Hepatocyte (in vitro differentiated cells): ENCODE measurements around the gene POLD2. TPM values are rescaled to one million over a fixed set of nuclear protein-coding genes. Genes with fewer than 3 reads are reported as not detected.

ENCODE experiments used
- DNase-seq: peaks from one replicate; pipeline ENCODE4 v3.0.0-alpha.2; 2016; ENCODE audit warnings: low spot score
- H2AFZ ChIP-seq: fragments of 200-600 bp; sonication (generic); 2 replicates; pipeline ENCODE4 v1.6.0; 2016; ENCODE audit warnings: antibody characterized with exemption, mild to moderate bottlenecking
- H3K27ac ChIP-seq: fragments of 200-600 bp; sonication (generic); 2 replicates; pipeline ENCODE4 v1.5.1; 2016; ENCODE audit warnings: mild to moderate bottlenecking
- H3K27me3 ChIP-seq: fragments of 200-600 bp; sonication (generic); 2 replicates; pipeline ENCODE4 v1.6.1; 2016
- H3K36me3 ChIP-seq: fragments of 200-600 bp; sonication (generic); replicated peaks from 2 replicates; pipeline ENCODE4 v1.5.1; 2016; ENCODE audit warnings: low read depth; ENCODE audit not compliant: insufficient read depth
- H3K4me1 ChIP-seq: fragments of 200-600 bp; sonication (generic); 2 replicates; pipeline ENCODE4 v1.5.1; 2016; ENCODE audit warnings: mild to moderate bottlenecking, moderate library complexity; ENCODE audit not compliant: insufficient read depth
- H3K4me2 ChIP-seq: fragments of 200-600 bp; sonication (generic); 2 replicates; pipeline ENCODE4 v1.6.0; 2016
- H3K4me3 ChIP-seq: fragments of 200-600 bp; sonication (generic); 2 replicates; pipeline ENCODE4 v1.5.1; 2016; ENCODE audit warnings: mild to moderate bottlenecking
- H3K79me2 ChIP-seq: fragments of 200-600 bp; sonication (generic); 2 replicates; pipeline ENCODE4 v1.6.0; 2017; ENCODE audit warnings: mild to moderate bottlenecking
- H3K9me2 ChIP-seq: fragments of 200-600 bp; sonication (generic); replicated peaks from 2 replicates; pipeline ENCODE4 v1.6.0; 2017; ENCODE audit warnings: mild to moderate bottlenecking; ENCODE audit not compliant: insufficient read depth
- H3K9me3 ChIP-seq: fragments of 200-600 bp; sonication (generic); 2 replicates; pipeline ENCODE4 v1.5.1; 2016; ENCODE audit warnings: low read depth, mild to moderate bottlenecking
- H4K20me1 ChIP-seq: fragments of 200-600 bp; sonication (generic); 2 replicates; pipeline ENCODE4 v1.6.0; 2016; ENCODE audit warnings: mild to moderate bottlenecking; ENCODE audit not compliant: insufficient read depth, poor library complexity, severe bottlenecking
- CTCF ChIP-seq: fragments of 200-600 bp; sonication (generic); IDR thresholded peaks from 2 replicates; pipeline ENCODE4 v1.5.1; 2016; ENCODE audit warnings: antibody characterized with exemption, mild to moderate bottlenecking; ENCODE audit not compliant: poor library complexity
- EZH2 ChIP-seq: fragments of 200-600 bp; sonication (generic); IDR thresholded peaks from 2 replicates; pipeline ENCODE4 v1.6.1; 2016; ENCODE audit warnings: antibody characterized with exemption, mild to moderate bottlenecking, borderline replicate concordance
- EZH2phosphoT487 ChIP-seq: fragments of 200-600 bp; sonication (generic); IDR thresholded peaks from one replicate; pipeline ENCODE4 v1.6.1; 2018; ENCODE audit warnings: antibody characterized with exemption, mild to moderate bottlenecking, low read depth, moderate library complexity; ENCODE audit not compliant: unreplicated experiment, severe bottlenecking
- WGBS: methylation state at CpG from one replicate; pipeline ENCODE4 v1.1.6; 2016; ENCODE audit warnings: low lambda C conversion rate; ENCODE audit errors: missing lambda C conversion rate; 5-methylcytosine and 5-hydroxymethylcytosine counted together
- polyA plus RNA-seq: library from polyadenylated mRNA; unstranded; fragments of >200 nt; fragmentation: Nextera tagmentation; extraction: Ambion mirVana; gene quantifications from 2 replicates; pipeline ENCODE4 v1.2.1, GENCODE V29; 2016
- total RNA-seq: library from RNA; depleted of rRNA; stranded (reverse); fragments of >200 nt; gene quantifications from 2 replicates; pipeline ENCODE4 v1.2.3, GENCODE V29; 2014

Gene POLD2
- total and polyA plus RNA-seq, 2 experiments from 2014 or later = 59.9 to 110 TPM

GRCh38 chr7:44113764-44114354 is 9.5 kb downstream of the POLD2 start:
- Histone ChIP-seq H3K27ac (no peak overlapping the region), H3K9me2 (no peaks in the 10 kb centered on the region), H3K36me3 (no peaks in the 10 kb centered on the region), H3K27me3 (no peaks in the 10 kb centered on the region), H4K20me1 (no peaks in the 10 kb centered on the region), H3K4me1 (no peaks in the 10 kb centered on the region), H2AFZ (no peak overlapping the region), H3K4me2 (no peak overlapping the region), H3K4me3 (no peak overlapping the region), H3K79me2 (no peaks in the 10 kb centered on the region), H3K9me3 (no peaks in the 10 kb centered on the region)
- no peak for DNase-seq
- WGBS = 97% methylated on average over 9 of the region's 24 CpGs
- TF ChIP-seq CTCF (no peak), EZH2phosphoT487 (no peak), EZH2 (no peak)

- H3K4me1 ChIP-seq = no peaks in the 10 kb centered on the region
- H3K4me2 ChIP-seq = no peak overlapping the region
- H3K9me3 ChIP-seq = no peaks in the 10 kb centered on the region
- no peak for DNase-seq
- no peaks in the 10 kb centered on the region for H3K79me2 ChIP-seq
- no peak overlapping the region for H3K4me3 ChIP-seq
- H3K27ac ChIP-seq = no peak overlapping the region
- H3K9me2 ChIP-seq = no peaks in the 10 kb centered on the region
- H2AFZ ChIP-seq = no peak overlapping the region
- H3K27me3 ChIP-seq = no peaks in the 10 kb centered on the region
- 98% methylated on average over 24 of the region's 34 CpGs for WGBS
- TF ChIP-seq EZH2phosphoT487 = no peak
- no peaks in the 10 kb centered on the region for H3K36me3 ChIP-seq
- no peaks in the 10 kb centered on the region for H4K20me1 ChIP-seq
These were observed 10.2 kb downstream of the POLD2 start for GRCh38 chr7:44112997-44113763.

- Histone ChIP-seq H3K4me3 (no peak overlapping the region), H3K4me1 (no peaks in the 10 kb centered on the region), H3K9me2 (no peaks in the 10 kb centered on the region), H4K20me1 (no peaks in the 10 kb centered on the region), H3K79me2 (no peaks in the 10 kb centered on the region), H3K36me3 (no peaks in the 10 kb centered on the region), H3K27ac (no peak overlapping the region), H3K4me2 (no peak overlapping the region), H2AFZ (no peak overlapping the region), H3K27me3 (no peaks in the 10 kb centered on the region), H3K9me3 (no peaks in the 10 kb centered on the region)
- WGBS = 91% methylated on average over 39 of the region's 41 CpGs
- DNase-seq = no peak
- no peak for TF ChIP-seq EZH2phosphoT487
- TF ChIP-seq EZH2 = no peak
- no peak for TF ChIP-seq CTCF
These were observed 10.9 kb downstream of the POLD2 start for GRCh38 chr7:44112231-44112996.

- no peak for DNase-seq
- WGBS = 93% methylated on average over 16 of the region's 16 CpGs
- no peak for TF ChIP-seq CTCF
- no peak for TF ChIP-seq EZH2
- TF ChIP-seq EZH2phosphoT487 = no peak
- H3K9me2 ChIP-seq = no peaks in the 10 kb centered on the region
- no peaks in the 10 kb centered on the region for H3K4me1 ChIP-seq
- no peak overlapping the region for H2AFZ ChIP-seq
- no peak overlapping the region for H3K27ac ChIP-seq
- no peak overlapping the region for H3K4me2 ChIP-seq
- H3K79me2 ChIP-seq = no peaks in the 10 kb centered on the region
- no peaks in the 10 kb centered on the region for H4K20me1 ChIP-seq
- no peak overlapping the region for H3K4me3 ChIP-seq
- H3K9me3 ChIP-seq = no peaks in the 10 kb centered on the region
- no peaks in the 10 kb centered on the region for H3K27me3 ChIP-seq
- no peaks in the 10 kb centered on the region for H3K36me3 ChIP-seq
These were observed 11.6 kb downstream of the POLD2 start for GRCh38 chr7:44111761-44112160.
